ENCODE data around the gene GRIP1. TPM values are rescaled to one million over a fixed set of nuclear protein-coding genes. Genes with fewer than 3 reads are reported as not detected.

The GRIP1 gene
- total and polyA plus RNA-seq, 10 of the 15 experiments (the other 5 are each of a cell fraction or from before 2014, with no cell fraction given), result 0.05 to 0.85 (median 0.50) TPM; not detected in 7

DNA sequence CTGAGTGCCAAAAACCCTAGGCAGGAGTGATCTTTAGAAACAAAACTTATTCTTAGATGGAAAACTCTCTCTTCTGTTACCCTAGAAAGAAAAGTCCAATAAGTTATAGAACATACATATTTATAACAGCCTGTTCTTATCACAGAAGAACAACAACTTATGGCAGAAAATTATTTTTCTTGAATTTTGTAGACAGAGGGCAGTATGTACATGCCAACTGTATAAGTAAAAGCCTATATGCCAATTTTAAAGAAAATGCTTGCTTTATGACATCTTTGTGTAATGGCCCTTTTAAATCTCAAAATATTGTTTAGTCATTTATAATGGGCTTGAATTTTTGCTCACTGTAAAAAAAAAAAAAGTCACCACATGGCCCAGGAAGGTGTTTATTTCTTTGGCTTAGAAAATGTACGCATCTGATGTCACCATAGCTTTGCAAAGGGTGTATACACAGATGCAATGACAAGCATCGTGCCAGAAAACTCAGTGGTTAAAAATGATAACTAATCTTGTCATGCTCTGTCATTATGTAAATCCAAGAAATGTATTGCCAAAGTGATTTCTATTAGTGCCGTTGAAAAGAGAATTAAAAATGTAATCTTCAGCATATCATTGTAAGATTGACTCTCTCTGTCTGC, 38.3 kb upstream of the GRIP1 start:
- ChIA-PET POLR2A (no interaction called here), RAD21 (ENCODE audit: unreplicated experiment) (interaction anchor here (0.7 kb wide), 1 partner anchor 74 kb away, joined by 3 read pairs; no protein-coding TSS in a partner anchor)
- H2AFZ ChIP-seq (ENCODE audit: control insufficient read depth, low read depth, low read length), result no peak overlapping the region

DNA sequence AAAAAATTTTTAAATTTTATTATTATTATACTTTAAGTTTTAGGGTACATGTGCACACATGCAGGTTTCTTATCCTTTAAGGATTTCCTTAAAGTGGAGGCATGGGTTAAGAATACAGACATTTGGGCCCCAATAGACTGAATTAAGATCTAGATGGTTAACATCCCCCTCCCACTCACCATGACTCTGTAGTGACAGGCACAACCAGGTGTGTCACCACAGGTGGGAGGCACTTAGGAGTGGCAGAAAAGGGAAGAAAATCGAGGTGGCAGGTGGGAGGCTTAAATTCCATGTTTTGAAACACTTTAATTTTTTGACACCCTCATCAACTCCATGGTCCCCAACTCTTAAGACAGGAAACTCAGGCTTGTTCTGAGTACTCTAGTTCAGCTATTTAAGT, 37.6 kb upstream of the GRIP1 start:
- BruUV-seq (replicated peaks), result no TSS peak
- Histone ChIP-seq H3K4me2 (ENCODE audit: control insufficient read depth, insufficient read depth) (no peak overlapping the region), H3K27me3 (replicated peaks in 1 of 2; ENCODE audit: control insufficient read depth in 2 of 2, insufficient read depth in 2 of 2, low read length in 1 of 2) (no peaks in the 10 kb centered on the region; a peak in 1 of 4 replicates), H3K36me3 (ENCODE audit: control insufficient read depth in 2 of 2, insufficient read depth in 2 of 2, low read length in 1 of 2) (no peaks in the 10 kb centered on the region), H3K4me1 (ENCODE audit: control insufficient read depth, insufficient read depth, low read length) (no peaks in the 10 kb centered on the region; the same call in 1 of the 2 replicates), H3K79me2 (ENCODE audit: control insufficient read depth, insufficient read depth, low read length) (no peaks in the 10 kb centered on the region), H3K9ac (ENCODE audit: control insufficient read depth, insufficient read depth, low read length) (no peak overlapping the region), H3K27ac (ENCODE audit: control insufficient read depth, insufficient read depth) (no peak overlapping the region), H2AFZ (ENCODE audit: control insufficient read depth, low read depth, low read length) (no peak overlapping the region), H4K20me1 (ENCODE audit: control insufficient read depth, insufficient read depth) (no peaks in the 10 kb centered on the region), H3K9me3 (replicated peaks; ENCODE audit: control insufficient read depth, insufficient read depth, low read length) (no peaks in the 10 kb centered on the region; the same call in 1 of the 3 replicates), H3K4me3 (no peak overlapping the region)
- CTCF ChIA-PET, result no interaction called here
- WGBS (ENCODE audit: insufficient coverage, insufficient replicate concordance, low lambda C conversion rate, missing lambda C conversion rate), result 0% methylated on average over 1 of the region's 1 CpG
- no peak for FAIRE-seq
- intact Hi-C loops (cut with micrococcal nuclease; ENCODE audit: unreplicated experiment) (no loop called here), in situ Hi-C loops (cut with MboI) (no loop called here)
- DNase-seq (ENCODE audit: low read depth, low spot score), result no peak
- no peak for ATAC-seq
- SMC1A ChIA-PET (ENCODE audit: uncharacterized antibody, unreplicated experiment), result no interaction called here
- RAD21 ChIA-PET (ENCODE audit: unreplicated experiment), result no interaction called here
- POLR2A ChIA-PET, result interaction anchor here (0.6 kb wide), 1 partner anchor 1574 kb away, joined by 3 read pairs; no protein-coding TSS in a partner anchor
- TF ChIP-seq, protein P1, sequence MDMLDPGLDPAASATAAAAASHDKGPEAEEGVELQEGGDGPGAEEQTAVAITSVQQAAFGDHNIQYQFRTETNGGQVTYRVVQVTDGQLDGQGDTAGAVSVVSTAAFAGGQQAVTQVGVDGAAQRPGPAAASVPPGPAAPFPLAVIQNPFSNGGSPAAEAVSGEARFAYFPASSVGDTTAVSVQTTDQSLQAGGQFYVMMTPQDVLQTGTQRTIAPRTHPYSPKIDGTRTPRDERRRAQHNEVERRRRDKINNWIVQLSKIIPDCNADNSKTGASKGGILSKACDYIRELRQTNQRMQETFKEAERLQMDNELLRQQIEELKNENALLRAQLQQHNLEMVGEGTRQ (IDR thresholded peaks at IDR 0.05; ENCODE audit: borderline replicate concordance, low read depth, low read length), result no peak
- TF ChIP-seq, protein P2, sequence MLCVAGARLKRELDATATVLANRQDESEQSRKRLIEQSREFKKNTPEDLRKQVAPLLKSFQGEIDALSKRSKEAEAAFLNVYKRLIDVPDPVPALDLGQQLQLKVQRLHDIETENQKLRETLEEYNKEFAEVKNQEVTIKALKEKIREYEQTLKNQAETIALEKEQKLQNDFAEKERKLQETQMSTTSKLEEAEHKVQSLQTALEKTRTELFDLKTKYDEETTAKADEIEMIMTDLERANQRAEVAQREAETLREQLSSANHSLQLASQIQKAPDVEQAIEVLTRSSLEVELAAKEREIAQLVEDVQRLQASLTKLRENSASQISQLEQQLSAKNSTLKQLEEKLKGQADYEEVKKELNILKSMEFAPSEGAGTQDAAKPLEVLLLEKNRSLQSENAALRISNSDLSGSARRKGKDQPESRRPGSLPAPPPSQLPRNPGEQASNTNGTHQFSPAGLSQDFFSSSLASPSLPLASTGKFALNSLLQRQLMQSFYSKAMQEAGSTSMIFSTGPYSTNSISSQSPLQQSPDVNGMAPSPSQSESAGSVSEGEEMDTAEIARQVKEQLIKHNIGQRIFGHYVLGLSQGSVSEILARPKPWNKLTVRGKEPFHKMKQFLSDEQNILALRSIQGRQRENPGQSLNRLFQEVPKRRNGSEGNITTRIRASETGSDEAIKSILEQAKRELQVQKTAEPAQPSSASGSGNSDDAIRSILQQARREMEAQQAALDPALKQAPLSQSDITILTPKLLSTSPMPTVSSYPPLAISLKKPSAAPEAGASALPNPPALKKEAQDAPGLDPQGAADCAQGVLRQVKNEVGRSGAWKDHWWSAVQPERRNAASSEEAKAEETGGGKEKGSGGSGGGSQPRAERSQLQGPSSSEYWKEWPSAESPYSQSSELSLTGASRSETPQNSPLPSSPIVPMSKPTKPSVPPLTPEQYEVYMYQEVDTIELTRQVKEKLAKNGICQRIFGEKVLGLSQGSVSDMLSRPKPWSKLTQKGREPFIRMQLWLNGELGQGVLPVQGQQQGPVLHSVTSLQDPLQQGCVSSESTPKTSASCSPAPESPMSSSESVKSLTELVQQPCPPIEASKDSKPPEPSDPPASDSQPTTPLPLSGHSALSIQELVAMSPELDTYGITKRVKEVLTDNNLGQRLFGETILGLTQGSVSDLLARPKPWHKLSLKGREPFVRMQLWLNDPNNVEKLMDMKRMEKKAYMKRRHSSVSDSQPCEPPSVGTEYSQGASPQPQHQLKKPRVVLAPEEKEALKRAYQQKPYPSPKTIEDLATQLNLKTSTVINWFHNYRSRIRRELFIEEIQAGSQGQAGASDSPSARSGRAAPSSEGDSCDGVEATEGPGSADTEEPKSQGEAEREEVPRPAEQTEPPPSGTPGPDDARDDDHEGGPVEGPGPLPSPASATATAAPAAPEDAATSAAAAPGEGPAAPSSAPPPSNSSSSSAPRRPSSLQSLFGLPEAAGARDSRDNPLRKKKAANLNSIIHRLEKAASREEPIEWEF (IDR thresholded peaks at IDR 0.05; ENCODE audit: insufficient replicate concordance, low read depth, low read length), result no peak
- TF ChIP-seq MYB (IDR thresholded peaks at IDR 0.05; ENCODE audit: borderline replicate concordance, low read depth, low read length) (no peak), NFYB (IDR thresholded peaks at IDR 0.05; ENCODE audit: insufficient read depth, low read depth, low read length) (no peak), NR2F1 (conservative IDR thresholded peaks at IDR 0.05) (no peak)

More for the DNA sequence above, 38.3 kb upstream of the GRIP1 start:
- ATAC-seq, result no peak
- Histone ChIP-seq H3K79me2 (ENCODE audit: control insufficient read depth, insufficient read depth, low read length) (no peaks in the 10 kb centered on the region), H3K27ac (ENCODE audit: control insufficient read depth, insufficient read depth) (no peak overlapping the region), H3K4me1 (ENCODE audit: control insufficient read depth, insufficient read depth, low read length) (no peaks in the 10 kb centered on the region; the same call in 1 of the 2 replicates), H3K4me3 (no peak overlapping the region), H3K27me3 (replicated peaks in 1 of 2; ENCODE audit: control insufficient read depth in 2 of 2, insufficient read depth in 2 of 2, low read length in 1 of 2) (no peaks in the 10 kb centered on the region; a peak in 1 of 4 replicates), H4K20me1 (ENCODE audit: control insufficient read depth, insufficient read depth) (no peaks in the 10 kb centered on the region), H3K36me3 (ENCODE audit: control insufficient read depth in 2 of 2, insufficient read depth in 2 of 2, low read length in 1 of 2) (no peaks in the 10 kb centered on the region), H3K4me2 (ENCODE audit: control insufficient read depth, insufficient read depth) (no peak overlapping the region), H3K9ac (ENCODE audit: control insufficient read depth, insufficient read depth, low read length) (no peak overlapping the region), H3K9me3 (replicated peaks; ENCODE audit: control insufficient read depth, insufficient read depth, low read length) (no peaks in the 10 kb centered on the region; the same call in 1 of the 3 replicates)
- FAIRE-seq, result no peak
- WGBS (ENCODE audit: insufficient coverage, insufficient replicate concordance, low lambda C conversion rate, missing lambda C conversion rate), result 48% methylated on average over 3 of the region's 3 CpGs
- in situ Hi-C loops (cut with MboI), result no loop called here
- no TSS peak for BruUV-seq (replicated peaks)
- ChIA-PET CTCF (interaction anchor here (0.7 to 1.0 kb wide), 2 partner anchors 9 to 1625 kb away, joined by 4 read pairs; no protein-coding TSS in a partner anchor), SMC1A (ENCODE audit: uncharacterized antibody, unreplicated experiment) (no interaction called here)
- intact Hi-C loops (cut with micrococcal nuclease; ENCODE audit: unreplicated experiment), result no loop called here
- no peak for DNase-seq (ENCODE audit: low read depth, low spot score)
- TF ChIP-seq TARDBP (IDR thresholded peaks at IDR 0.05; ENCODE audit: borderline replicate concordance) (no peak), MTA2 (IDR thresholded peaks at IDR 0.05; ENCODE audit: low read depth) (no peak), JUNB (IDR thresholded peaks at IDR 0.05) (no peak)
- TF ChIP-seq, protein P3, sequence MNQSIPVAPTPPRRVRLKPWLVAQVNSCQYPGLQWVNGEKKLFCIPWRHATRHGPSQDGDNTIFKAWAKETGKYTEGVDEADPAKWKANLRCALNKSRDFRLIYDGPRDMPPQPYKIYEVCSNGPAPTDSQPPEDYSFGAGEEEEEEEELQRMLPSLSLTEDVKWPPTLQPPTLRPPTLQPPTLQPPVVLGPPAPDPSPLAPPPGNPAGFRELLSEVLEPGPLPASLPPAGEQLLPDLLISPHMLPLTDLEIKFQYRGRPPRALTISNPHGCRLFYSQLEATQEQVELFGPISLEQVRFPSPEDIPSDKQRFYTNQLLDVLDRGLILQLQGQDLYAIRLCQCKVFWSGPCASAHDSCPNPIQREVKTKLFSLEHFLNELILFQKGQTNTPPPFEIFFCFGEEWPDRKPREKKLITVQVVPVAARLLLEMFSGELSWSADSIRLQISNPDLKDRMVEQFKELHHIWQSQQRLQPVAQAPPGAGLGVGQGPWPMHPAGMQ (IDR thresholded peaks at IDR 0.05; ENCODE audit: borderline replicate concordance), result no peak

Data from GM12878 (cell line).